ENCODE measurements around the gene PTPRD. TPM values are rescaled to one million over a fixed set of nuclear protein-coding genes. Genes with fewer than 3 reads are reported as not detected.
A peak's percentile ranks its signal among the peaks of the same experiment; 100 is the strongest.

The PTPRD gene
- total and polyA plus RNA-seq, 2 experiments from 2014 or later, result 11.5 to 58.0 TPM

- no peaks in the 10 kb centered on the region for H3F3A ChIP-seq (replicated peaks; ENCODE audit: low read depth)
- peaks cover 2% of the 10 kb centered on the region for H3K27me3 Mint-ChIP-seq (ENCODE audit: insufficient read depth, low read depth, poor library complexity)
- H3K9me3 Mint-ChIP-seq, result no peaks in the 10 kb centered on the region
- ATAC-seq (no peak), DNase-seq (ENCODE audit: low spot score) (no peak)
- H3K36me3 ChIP-seq (ENCODE audit: insufficient read depth), result no peaks in the 10 kb centered on the region
- no peak overlapping the region for H2AFZ ChIP-seq
- no peaks in the 10 kb centered on the region for H3K36me3 Mint-ChIP-seq (ENCODE audit: low read depth)
- TF ChIP-seq STAT1 (IDR thresholded peaks at IDR 0.05; ENCODE audit: unreplicated experiment), result no peak
- TF ChIP-seq REST (IDR thresholded peaks at IDR 0.05; ENCODE audit: unreplicated experiment), result no peak
- TF ChIP-seq NANOG (IDR thresholded peaks at IDR 0.05; ENCODE audit: borderline replicate concordance), result no peak
- no peak for TF ChIP-seq CREB1 (CRISPR knock-in tag; IDR thresholded peaks at IDR 0.05; ENCODE audit: low read depth)
- TF ChIP-seq EZH2 (IDR thresholded peaks at IDR 0.05; ENCODE audit: low read depth, unreplicated experiment), result no peak
- TF ChIP-seq EZH2phosphoT487 (IDR thresholded peaks at IDR 0.05; ENCODE audit: unreplicated experiment), result no peak
- no peak for TF ChIP-seq ZNF331 (CRISPR knock-in tag; IDR thresholded peaks at IDR 0.05; ENCODE audit: low read depth)
- no peak for TF ChIP-seq ZNF114 (CRISPR knock-in tag; IDR thresholded peaks at IDR 0.05)
- TF ChIP-seq POLR2AphosphoS5 (IDR thresholded peaks at IDR 0.05; ENCODE audit: low read depth), result no peak
- TF ChIP-seq ZNF462 (CRISPR knock-in tag; IDR thresholded peaks at IDR 0.05), result no peak
- 0 out of 2 replicates have a peak overlapping the region, but pooled peaks have one; percentile 10 for H3K27ac Mint-ChIP-seq
- no peak overlapping the region for H3K4me3 Mint-ChIP-seq
- no peaks in the 10 kb centered on the region for H3K79me2 ChIP-seq (replicated peaks; ENCODE audit: insufficient read depth)
- H3K4me2 ChIP-seq, result no peak overlapping the region
- H3K27ac ChIP-seq (ENCODE audit: low read depth), result no peak overlapping the region
- no peaks in the 10 kb centered on the region for H4K20me1 ChIP-seq (replicated peaks; ENCODE audit: insufficient read depth)
- H3K9me2 ChIP-seq (ENCODE audit: insufficient read depth), result no peaks in the 10 kb centered on the region
- H3K4me1 ChIP-seq (ENCODE audit: insufficient read depth), result no peaks in the 10 kb centered on the region
- H3K4me1 Mint-ChIP-seq, result no peaks in the 10 kb centered on the region
- no peak overlapping the region for H3K4me3 ChIP-seq
- no peaks in the 10 kb centered on the region for H3K27me3 ChIP-seq (ENCODE audit: insufficient read depth)
These were observed 1442.2 kb downstream of the PTPRD start for GRCh38 chr9:9170439-9171134.
